Activated naive CD4-positive, alpha-beta T cell treated with anti-CD3 and anti-CD28 coated beads, Interleukin-2, amount 50 U/mL, for 16 hours (primary cell): Measurements from ENCODE around the gene SNRNP40.
A peak's percentile ranks its signal among the peaks of the same experiment; 100 is the strongest.
"Not testable (repeated sequence)": the region's sequence is repeated elsewhere in the genome, so short reads cannot be mapped to it uniquely, and the experiment has no call there.

ENCODE experiments used
- DNase-seq: peaks from one replicate; pipeline ENCODE4 v3.0.0-alpha.2; 2020

The SNRNP40 gene

GRCh38 chr1:31296486-31297276, at the start of gene SNRNP40, which contains the start of gene ZCCHC17:
TSS of gene SNRNP40 (minus strand) at chr1:31296788. CDS start at chr1:31296751, 37 bp downstream.
TSS of gene ZCCHC17 (plus strand) at chr1:31297032. CDS start at chr1:31310099, 13,067 bp downstream.
- peak; percentile 93 for DNase-seq

- DNase-seq: no peak
Observed at GRCh38 chr1:31345635-31346034, 49.0 kb upstream of the SNRNP40 start.

- DNase-seq: no peak
Observed at GRCh38 chr1:31344503-31344902, 47.9 kb upstream of the SNRNP40 start.

DNA sequence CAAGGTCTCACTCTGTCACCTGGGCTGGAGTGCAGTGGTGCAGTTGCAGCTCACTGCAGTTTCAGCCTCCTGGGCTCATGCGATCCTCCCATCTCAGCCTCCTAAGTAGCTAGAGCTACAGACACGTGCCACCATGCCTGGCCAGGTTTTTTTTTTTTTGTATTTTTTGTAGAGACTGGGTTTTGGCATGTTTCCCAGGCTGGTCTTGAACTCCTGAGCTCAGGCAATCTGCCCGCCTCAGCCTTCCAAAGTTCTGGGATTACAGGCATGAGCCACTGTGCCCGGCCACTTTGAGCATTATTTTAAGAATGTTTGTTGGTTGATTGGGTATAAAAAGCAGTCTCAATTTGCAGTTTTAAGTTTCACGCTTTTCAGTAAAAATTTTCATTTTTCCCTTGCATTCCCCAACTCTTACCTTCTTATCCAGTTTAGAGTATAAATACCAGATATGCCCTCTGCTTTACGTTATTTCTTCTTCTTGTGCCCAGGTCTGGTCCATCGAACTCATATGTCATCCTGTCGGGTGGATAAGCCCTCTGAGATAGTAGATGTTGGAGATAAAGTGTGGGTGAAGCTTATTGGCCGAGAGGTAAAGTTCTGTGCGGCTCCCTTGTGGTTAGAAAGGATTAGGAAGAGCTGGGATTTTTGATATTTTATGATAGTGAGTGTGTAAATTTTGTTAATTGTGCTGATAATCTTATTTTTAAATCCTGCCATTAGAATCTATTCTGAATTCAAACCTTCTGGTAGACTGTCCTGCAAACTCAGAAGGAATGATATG, 40.3 kb upstream of the SNRNP40 start:
- no peak for DNase-seq

GRCh38 chr1:31335007-31335406, 38.4 kb upstream of the SNRNP40 start:
- DNase-seq: no peak

GRCh38 chr1:31327381-31327780, 30.8 kb upstream of the SNRNP40 start:
- no peak for DNase-seq

- DNase-seq: no peak
Observed at GRCh38 chr1:31326461-31326860, 29.9 kb upstream of the SNRNP40 start.

DNA sequence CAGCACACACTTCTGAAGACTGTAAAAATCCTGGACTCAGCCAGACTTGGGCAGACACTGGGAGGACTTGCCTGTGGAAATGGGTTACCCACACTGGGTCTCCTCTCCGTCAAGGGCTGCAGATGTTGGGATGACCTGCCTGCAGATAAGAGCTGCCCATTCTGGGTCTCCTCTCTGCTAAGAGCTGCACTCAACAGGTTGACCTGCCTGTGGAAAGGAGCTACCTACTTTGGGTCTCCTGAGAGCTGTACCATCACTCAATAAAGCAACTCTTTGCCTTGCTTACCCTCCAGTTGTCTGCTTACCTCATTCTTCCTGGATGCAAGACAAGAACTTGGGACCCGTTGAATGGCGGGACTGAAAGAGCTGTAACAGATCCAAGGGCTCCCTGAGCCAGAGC, 28.4 kb upstream of the SNRNP40 start:
- no peak for DNase-seq

GRCh38 chr1:31324093-31324492, 27.5 kb upstream of the SNRNP40 start:
- no peak for DNase-seq

- DNase-seq: no peak
Observed at GRCh38 chr1:31318146-31318545, 21.6 kb upstream of the SNRNP40 start.

- no peak for DNase-seq
Observed at GRCh38 chr1:31315902-31316301, 19.3 kb upstream of the SNRNP40 start.

DNA sequence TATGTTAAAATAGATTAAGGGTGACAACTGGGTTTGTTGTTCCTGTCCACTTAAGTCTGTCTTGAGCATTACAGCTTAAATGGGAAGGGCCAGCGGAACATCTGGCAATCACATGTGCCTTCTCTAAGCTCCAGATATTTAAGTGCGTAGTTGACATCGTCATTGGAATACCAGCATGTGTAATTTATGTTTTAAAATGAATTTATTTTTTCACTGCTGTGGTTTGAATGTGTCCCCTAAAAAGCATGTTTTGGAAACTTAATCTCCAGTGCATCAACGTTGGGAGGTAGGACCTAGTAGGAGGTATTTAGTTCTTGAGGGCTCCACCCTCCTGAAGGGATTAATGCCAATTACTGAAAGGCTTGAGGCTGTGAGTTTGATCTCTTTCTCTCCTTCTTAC, 13.6 kb upstream of the SNRNP40 start:
- no peak for DNase-seq

DNA sequence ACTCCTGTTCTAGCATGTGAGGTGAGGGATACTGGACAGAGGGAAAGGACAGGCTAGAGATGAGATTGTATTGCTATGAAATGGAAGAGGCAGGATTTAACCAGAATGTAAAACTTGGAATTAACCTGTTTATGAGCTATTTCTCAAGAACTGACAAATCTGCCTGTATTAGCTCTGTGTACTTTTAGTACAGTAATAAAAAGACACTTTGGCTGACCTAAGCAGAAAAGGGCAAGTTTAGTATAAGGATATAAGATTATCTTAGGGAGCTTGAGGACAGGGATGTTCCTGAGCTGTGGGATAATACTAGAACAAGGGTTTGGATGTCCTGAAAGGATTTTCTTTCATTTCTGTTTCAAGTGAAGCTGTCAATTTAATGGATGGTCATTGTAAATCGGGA, 11.4 kb upstream of the SNRNP40 start:
- no peak for DNase-seq

DNA sequence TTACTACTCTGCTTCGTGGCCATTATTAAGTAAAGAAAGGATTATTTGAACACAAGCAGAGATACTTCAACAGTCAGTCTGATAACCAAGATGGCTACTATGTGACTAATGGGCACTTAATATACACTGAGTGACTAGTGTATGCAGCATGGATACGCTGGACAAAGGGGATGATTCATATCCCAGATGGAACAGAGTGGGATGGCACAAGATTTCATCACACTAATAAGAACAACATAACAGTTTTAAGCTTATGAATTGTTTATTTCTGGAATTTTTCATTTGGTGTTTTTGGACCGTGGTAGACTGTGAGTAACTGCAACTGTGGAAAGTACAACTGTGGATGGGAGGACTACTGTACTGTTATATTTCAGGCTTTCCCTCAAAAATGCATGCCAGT, 9.7 kb upstream of the SNRNP40 start:
- DNase-seq: no peak

DNA sequence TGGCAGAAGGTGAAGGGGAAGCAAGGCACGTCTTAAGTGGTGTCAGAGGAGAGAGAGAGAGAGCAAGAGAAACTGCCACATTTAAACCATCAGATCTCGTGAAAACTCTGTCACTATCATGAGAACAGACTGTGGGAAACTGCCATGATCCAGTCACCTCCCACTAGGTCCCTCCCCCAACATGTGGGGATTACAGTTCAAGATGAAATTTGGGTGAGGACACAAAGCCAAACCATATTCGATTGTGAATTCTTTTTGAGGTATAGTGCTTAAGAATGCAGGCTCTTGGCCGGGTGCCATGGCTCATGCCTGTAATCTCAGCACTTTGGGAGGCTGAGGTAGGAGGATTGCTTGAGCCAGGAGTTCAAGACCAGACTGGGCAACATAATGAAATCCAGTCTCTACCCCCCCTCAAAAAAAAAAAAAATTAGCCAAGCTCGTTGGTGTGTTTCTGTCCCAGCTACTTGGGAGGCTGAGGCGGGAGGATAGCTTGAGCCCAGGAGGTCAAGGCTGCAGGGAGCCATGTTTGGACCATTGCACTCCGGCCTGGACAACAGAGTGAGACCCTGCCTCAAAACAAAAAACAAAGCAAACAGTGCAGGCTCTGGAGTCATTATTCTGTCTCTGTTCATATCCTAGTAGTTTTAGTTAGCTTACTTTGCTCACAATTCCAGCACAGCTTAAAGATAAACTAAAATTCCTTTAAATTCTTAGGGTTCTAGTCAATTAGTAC, 6.3 kb upstream of the SNRNP40 start:
- DNase-seq: no peak

DNA sequence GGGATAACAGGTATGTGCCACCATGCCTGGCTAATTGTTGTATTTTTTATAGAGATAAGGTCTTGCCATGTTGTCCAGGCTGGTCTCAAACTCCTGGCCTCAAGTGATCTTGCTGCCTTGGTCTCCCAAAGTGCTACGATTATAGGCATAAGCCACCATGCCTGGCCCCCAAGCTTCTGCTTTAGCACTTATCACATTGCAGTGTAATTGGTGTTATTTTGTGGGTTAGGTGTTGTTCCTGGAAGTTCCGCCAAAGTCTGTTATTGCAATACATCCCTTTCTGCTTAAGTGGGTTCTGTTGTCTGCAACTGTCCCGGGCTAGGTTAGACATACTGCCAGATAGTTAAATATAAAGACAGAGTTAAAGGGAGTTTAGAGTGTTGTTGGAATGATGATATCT, 3.6 kb upstream of the SNRNP40 start:
- no peak for DNase-seq

DNA sequence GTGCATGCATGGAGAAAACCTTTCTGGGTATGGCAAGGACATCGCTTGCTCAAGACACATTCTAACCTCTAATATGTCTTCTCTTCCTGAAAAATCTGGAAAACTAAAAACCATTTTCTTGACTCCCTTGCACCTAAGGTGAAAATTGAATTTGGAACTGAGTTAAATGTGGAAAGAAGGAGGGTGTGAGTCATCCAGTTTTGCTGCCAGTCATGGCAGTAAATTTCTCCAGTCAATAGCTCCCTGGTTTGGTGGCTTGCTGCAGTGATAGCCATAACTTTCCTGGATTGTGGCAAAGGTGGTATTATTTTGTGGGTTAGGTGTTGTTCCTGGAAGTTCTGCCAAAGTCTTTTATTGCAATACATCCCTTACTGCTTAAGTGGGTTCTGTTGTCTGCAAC, 2.8 kb upstream of the SNRNP40 start:
- no peak for DNase-seq

GRCh38 chr1:31297277-31298247, 974 bp upstream of the SNRNP40 start:
- DNase-seq: no peak

DNA sequence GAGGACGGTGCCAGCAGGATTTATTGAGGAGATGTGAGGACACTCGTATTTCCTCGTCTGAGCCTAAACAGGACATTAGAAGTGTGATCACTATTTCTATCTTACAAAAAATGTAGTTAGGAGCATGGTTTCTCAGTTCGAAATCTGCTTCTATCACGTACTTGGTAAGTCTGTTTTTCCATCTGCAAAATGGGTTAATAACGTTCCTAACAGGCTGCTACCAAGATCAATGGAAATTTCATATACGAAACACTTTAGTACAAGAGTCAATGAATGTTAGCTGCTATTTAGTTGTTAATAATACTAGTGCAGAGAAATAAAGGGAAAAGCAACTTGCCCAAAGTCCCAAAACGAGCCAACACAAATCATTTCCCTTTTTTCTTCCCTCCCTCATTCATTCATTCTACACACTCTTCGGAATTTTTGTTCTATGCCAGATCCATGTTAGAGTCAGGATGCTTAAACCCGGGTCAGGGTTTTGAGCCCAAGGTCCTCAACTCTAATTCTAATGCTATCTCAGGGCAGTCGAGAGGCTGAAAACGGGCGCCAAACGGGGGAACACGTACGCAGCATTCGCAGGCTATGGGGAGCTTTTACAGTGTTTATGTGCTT, 608 bp downstream of the SNRNP40 start:
- DNase-seq: no peak

DNA sequence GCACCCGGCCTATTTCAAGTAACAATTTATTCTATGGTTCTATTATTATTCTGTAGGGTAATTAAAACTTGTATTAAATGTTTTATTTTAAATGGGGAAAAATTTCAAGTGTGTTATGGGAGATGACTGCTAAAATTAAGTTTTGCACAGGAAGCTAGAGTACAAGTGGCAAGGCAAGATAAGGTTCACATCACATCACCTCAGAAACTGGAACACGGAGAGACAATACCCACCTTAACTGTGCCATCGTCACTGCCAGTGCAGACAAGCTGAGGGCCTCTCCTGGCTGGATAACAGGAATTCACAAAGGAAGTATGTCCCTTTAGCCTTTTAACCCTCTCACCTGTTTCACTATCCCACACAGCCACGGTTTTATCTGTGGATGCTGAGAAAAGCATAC, 7.6 kb downstream of the SNRNP40 start:
- DNase-seq: no peak

DNA sequence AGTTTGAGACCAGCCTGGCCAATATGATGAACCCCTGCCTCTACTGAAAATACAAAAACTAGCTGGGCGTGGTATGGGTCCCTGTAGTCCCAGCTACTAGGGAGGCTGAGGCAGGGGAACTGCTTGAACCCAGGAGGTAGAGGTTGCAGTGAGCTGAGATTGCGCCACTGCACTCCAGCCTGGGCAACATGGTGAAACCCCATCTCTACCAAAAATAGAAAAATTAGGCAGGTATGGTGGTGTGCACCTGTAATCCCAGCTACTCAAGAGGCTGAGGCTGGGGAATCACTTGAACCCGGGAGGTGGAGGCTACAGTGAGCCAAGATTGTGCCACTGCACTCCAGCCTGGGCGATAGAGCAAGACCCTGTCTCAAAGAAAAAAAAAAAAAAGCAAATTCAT, 8.8 kb downstream of the SNRNP40 start:
- DNase-seq: not testable (repeated sequence)

- DNase-seq: not testable (repeated sequence)
Observed at GRCh38 chr1:31282426-31282825, 14.2 kb downstream of the SNRNP40 start.
